GM12892 (cell line): ENCODE data around the gene NPR2.

ENCODE experiments used
- POLR2A ChIP-seq: IDR thresholded peaks from 2 replicates; pipeline ENCODE4 v1.6.1; 2011; ENCODE audit warnings: low read depth, low read length, control low read depth
- POLR2AphosphoS5 ChIP-seq: IDR thresholded peaks from 2 replicates; pipeline ENCODE4 v1.6.1; 2011; ENCODE audit warnings: low read depth, low read length, control low read depth
- TAF1 ChIP-seq: IDR thresholded peaks from 2 replicates; pipeline ENCODE4 v1.6.1; 2011; ENCODE audit warnings: low read depth, mild to moderate bottlenecking, control low read depth, low read length, borderline replicate concordance

GRCh38 chr9:35753466-35753865 lies 37.9 kb upstream of the NPR2 start:
- TF ChIP-seq POLR2A: no peak
- TF ChIP-seq POLR2AphosphoS5: no peak
- no peak for TF ChIP-seq TAF1
